Neuron (in vitro differentiated cells): ENCODE results near the gene ITPRID2.

Experiments
- H2AFZ ChIP-seq: one replicate; pipeline ENCODE4 v1.6.1; 2013; ENCODE audit warnings: low read depth, mild to moderate bottlenecking, inconsistent platforms, low read length, moderate library complexity
- H3K27me3 ChIP-seq: one replicate; pipeline ENCODE4 v1.6.1; 2013; ENCODE audit warnings: low read length; ENCODE audit not compliant: insufficient read depth
- H3K36me3 ChIP-seq: one replicate; pipeline ENCODE4 v1.6.1; 2013; ENCODE audit warnings: low read length; ENCODE audit not compliant: insufficient read depth
- H3K4me1 ChIP-seq: one replicate; pipeline ENCODE4 v1.6.1; 2013; ENCODE audit warnings: low read length; ENCODE audit not compliant: insufficient read depth
- H3K4me3 ChIP-seq: 2 replicates; pipeline ENCODE4 v1.5.1; 2013; ENCODE audit warnings: mild to moderate bottlenecking, low read length, moderate library complexity
- H3K9me3 ChIP-seq: one replicate; pipeline ENCODE4 v1.6.1; 2013; ENCODE audit warnings: low read length

Gene ITPRID2

DNA sequence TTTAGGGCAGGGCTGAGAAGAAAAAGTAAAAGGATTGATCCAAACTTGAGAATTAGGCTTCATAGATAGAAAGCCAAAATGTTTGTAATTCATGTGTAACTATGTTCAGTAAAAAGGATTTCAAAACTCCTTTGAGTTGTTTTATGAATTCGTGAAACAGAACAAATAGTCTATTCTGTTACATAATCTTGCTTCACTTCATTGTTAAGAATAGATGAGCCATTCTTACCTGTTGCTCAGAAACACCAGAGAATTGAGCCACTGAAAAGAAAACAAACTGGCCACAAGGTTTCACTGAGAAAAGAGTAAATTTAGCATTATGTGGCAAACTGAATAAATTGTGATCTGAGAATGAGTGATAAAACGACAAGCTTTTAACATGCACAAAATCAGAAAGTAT lies 4.5 kb upstream of the ITPRID2 start:
- H3K4me3 ChIP-seq, result no peak overlapping the region

GRCh38 chr2:181889776-181890175 lies 1.8 kb upstream of the ITPRID2 start:
- no peaks in the 10 kb centered on the region for H3K36me3 ChIP-seq
- no peaks in the 10 kb centered on the region for H3K9me3 ChIP-seq
- H3K4me1 ChIP-seq, result peaks cover 37% of the 10 kb centered on the region
- H2AFZ ChIP-seq, result no peak overlapping the region
- H3K4me3 ChIP-seq, result no peak overlapping the region
- H3K27me3 ChIP-seq, result no peaks in the 10 kb centered on the region

More for the DNA sequence above, 4.5 kb upstream of the ITPRID2 start:
- H3K27me3 ChIP-seq, result no peaks in the 10 kb centered on the region
- no peak overlapping the region for H2AFZ ChIP-seq
- H3K36me3 ChIP-seq, result no peaks in the 10 kb centered on the region
- no peaks in the 10 kb centered on the region for H3K9me3 ChIP-seq
- H3K4me1 ChIP-seq, result peaks cover 19% of the 10 kb centered on the region

GRCh38 chr2:181890271-181890670 lies 1.3 kb upstream of the ITPRID2 start:
- H2AFZ ChIP-seq, result no peak overlapping the region
- peaks cover 40% of the 10 kb centered on the region for H3K4me1 ChIP-seq
- no peak overlapping the region for H3K4me3 ChIP-seq
- H3K36me3 ChIP-seq, result no peaks in the 10 kb centered on the region
- no peaks in the 10 kb centered on the region for H3K27me3 ChIP-seq
- H3K9me3 ChIP-seq, result no peaks in the 10 kb centered on the region

- H3K27me3 ChIP-seq, result no peaks in the 10 kb centered on the region
- H3K36me3 ChIP-seq, result no peaks in the 10 kb centered on the region
- H3K4me1 ChIP-seq, result peaks cover 31% of the 10 kb centered on the region
- H3K9me3 ChIP-seq, result no peaks in the 10 kb centered on the region
- H2AFZ ChIP-seq, result peak overlapping the region; percentile 23
- H3K4me3 ChIP-seq, result peak overlapping the region; percentile 58
Measured at GRCh38 chr2:181891966-181892798, 652 bp downstream of the ITPRID2 start.

DNA sequence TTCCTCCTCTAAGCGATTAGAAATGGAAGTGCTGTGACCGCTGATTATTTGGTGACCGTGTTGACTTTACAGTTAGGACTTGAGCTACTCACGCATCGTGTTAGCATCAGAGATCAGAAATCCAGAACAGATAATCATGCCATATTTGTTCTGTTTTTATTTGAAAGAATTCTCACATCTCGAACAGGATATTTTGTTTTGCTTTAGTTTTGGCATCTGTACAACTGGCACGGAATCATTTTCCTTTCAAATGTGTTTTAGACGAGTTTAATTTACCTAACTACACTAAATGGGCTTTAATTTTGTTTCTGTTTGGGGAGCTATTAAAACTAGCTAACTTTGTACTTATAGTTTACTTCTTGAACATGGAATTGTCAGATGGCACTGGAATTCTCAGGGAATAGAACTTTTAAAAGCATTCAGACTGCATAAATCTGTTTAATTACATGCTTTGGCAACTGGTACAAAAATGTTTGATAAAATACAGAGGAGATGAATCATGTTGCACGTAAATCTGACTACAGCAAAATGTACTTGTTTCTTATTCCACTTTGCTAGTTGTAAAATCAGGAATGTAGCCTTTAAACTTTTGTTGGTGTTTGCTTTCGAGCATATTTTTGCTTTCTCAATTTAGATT lies 1.4 kb downstream of the ITPRID2 start:
- H3K36me3 ChIP-seq, result peaks cover 3% of the 10 kb centered on the region
- H2AFZ ChIP-seq, result peak overlapping the region; percentile 23
- H3K4me1 ChIP-seq, result peaks cover 30% of the 10 kb centered on the region
- peak overlapping the region; percentile 58 for H3K4me3 ChIP-seq
- H3K9me3 ChIP-seq, result no peaks in the 10 kb centered on the region
- H3K27me3 ChIP-seq, result no peaks in the 10 kb centered on the region

GRCh38 chr2:181894381-181894780 lies 2.9 kb downstream of the ITPRID2 start:
- Histone ChIP-seq H3K36me3 (peaks cover 13% of the 10 kb centered on the region), H3K9me3 (no peaks in the 10 kb centered on the region), H3K4me3 (peak overlapping the region; percentile 22), H3K27me3 (no peaks in the 10 kb centered on the region), H3K4me1 (peaks cover 30% of the 10 kb centered on the region), H2AFZ (no peak overlapping the region)

DNA sequence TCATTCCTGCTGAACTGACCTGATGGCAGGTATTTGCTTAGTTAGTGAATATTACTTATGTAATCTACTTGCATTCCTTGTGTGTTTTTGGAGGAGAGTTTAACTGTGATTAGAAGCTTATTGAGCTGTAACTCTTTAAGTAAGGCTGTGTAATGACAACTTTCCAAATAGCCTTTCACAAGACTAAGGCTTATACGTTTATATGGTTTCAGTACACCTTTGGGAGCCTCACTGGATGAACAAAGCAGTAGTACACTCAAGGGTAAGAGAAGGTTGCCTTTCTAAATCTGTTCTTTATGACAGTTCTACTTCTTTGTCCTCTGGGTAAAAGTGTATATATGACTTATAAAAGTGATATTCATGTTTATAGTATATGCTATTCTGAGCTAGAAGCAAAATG lies 4.3 kb downstream of the ITPRID2 start:
- Histone ChIP-seq H3K27me3 (no peaks in the 10 kb centered on the region), H2AFZ (no peak overlapping the region), H3K36me3 (peaks cover 27% of the 10 kb centered on the region), H3K4me3 (no peak overlapping the region), H3K9me3 (no peaks in the 10 kb centered on the region), H3K4me1 (peaks cover 30% of the 10 kb centered on the region)

DNA sequence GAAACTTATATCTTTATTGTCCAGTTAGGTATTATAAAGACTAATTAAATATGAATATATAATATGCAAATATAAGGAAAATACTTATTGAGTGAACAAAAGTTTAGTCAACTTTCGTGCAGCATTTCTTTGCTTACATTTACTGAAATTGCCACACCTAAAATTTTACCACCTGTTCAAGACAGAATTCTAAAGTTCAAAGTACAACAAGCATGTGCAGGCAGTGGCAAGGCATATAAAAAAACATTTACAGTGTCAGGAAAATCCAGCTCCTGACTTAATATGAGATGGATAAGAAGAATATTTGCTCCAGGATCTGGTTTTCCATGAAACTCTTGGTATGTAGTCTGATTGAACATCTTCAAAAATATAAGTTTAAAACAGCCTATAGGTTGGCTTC lies 4.8 kb downstream of the ITPRID2 start:
- H3K36me3 ChIP-seq, result peaks cover 31% of the 10 kb centered on the region

DNA sequence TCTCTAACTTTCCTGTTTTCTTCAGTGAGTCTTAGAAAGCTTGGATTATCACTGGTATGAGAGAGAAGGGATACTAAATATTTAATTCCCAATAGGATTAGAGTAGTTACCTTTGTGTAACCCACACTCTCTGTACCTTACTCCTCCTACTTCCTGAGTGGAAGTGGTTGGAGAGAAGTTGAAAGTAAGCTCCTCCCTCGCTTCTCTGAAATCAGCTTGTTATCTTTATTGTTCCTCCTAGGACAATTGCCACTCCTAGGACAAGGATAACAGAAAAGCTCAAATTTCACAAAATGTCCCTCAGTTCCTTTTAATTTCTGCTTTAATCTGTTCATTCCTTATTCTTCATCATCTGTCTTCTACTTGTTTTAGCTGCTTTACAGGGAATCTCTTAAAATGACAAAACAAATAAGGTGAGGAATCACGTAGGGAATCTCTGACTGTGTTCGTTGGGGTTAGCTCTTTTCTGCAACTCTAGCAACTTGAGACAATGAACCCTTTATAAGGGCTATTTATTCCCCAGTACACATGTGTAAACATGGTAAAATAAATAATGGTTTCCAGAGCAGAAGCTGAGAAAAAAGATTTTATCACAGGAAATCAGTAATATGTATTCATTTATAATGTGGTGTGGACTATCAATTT lies 8.6 kb downstream of the ITPRID2 start:
- Histone ChIP-seq H3K36me3 (peaks cover 61% of the 10 kb centered on the region), H3K4me1 (peaks cover 4% of the 10 kb centered on the region), H2AFZ (no peak overlapping the region), H3K9me3 (no peaks in the 10 kb centered on the region), H3K4me3 (no peak overlapping the region), H3K27me3 (no peaks in the 10 kb centered on the region)

More for the DNA sequence above, 4.8 kb downstream of the ITPRID2 start:
- H3K4me1 ChIP-seq, result peaks cover 25% of the 10 kb centered on the region
- no peaks in the 10 kb centered on the region for H3K27me3 ChIP-seq
- H2AFZ ChIP-seq, result no peak overlapping the region
- H3K9me3 ChIP-seq, result no peaks in the 10 kb centered on the region
- no peak overlapping the region for H3K4me3 ChIP-seq

GRCh38 chr2:181902625-181903024 lies 11.1 kb downstream of the ITPRID2 start:
- H3K9me3 ChIP-seq, result no peaks in the 10 kb centered on the region
- no peaks in the 10 kb centered on the region for H3K27me3 ChIP-seq
- H3K4me1 ChIP-seq, result no peaks in the 10 kb centered on the region

GRCh38 chr2:181904022-181904632 lies 12.6 kb downstream of the ITPRID2 start:
- no peak overlapping the region for H2AFZ ChIP-seq
- H3K27me3 ChIP-seq, result no peaks in the 10 kb centered on the region
- peaks cover 60% of the 10 kb centered on the region for H3K36me3 ChIP-seq
- no peak overlapping the region for H3K4me3 ChIP-seq
- H3K9me3 ChIP-seq, result no peaks in the 10 kb centered on the region
- no peaks in the 10 kb centered on the region for H3K4me1 ChIP-seq

More at GRCh38 chr2:181902625-181903024, 11.1 kb downstream of the ITPRID2 start:
- H2AFZ ChIP-seq, result no peak overlapping the region
- no peak overlapping the region for H3K4me3 ChIP-seq
- H3K36me3 ChIP-seq, result peaks cover 71% of the 10 kb centered on the region

GRCh38 chr2:181907057-181907456 lies 15.5 kb downstream of the ITPRID2 start:
- H3K27me3 ChIP-seq, result no peaks in the 10 kb centered on the region
- no peak overlapping the region for H3K4me3 ChIP-seq
- H3K4me1 ChIP-seq, result no peaks in the 10 kb centered on the region
- H3K9me3 ChIP-seq, result no peaks in the 10 kb centered on the region
- peaks cover 51% of the 10 kb centered on the region for H3K36me3 ChIP-seq
- no peak overlapping the region for H2AFZ ChIP-seq

GRCh38 chr2:181907635-181908034 lies 16.1 kb downstream of the ITPRID2 start:
- Histone ChIP-seq H3K4me1 (no peaks in the 10 kb centered on the region), H3K4me3 (no peak overlapping the region), H3K27me3 (no peaks in the 10 kb centered on the region), H2AFZ (no peak overlapping the region), H3K9me3 (no peaks in the 10 kb centered on the region), H3K36me3 (peaks cover 47% of the 10 kb centered on the region)
